T-helper 2 cell treated with Interferon-gamma antibody and Interleukin-4, amounts not matched to agents 100 ng/mL and 5 ng/mL, for 36 hours (primary cell): Measurements from ENCODE around the gene DGCR2. TPM values are rescaled to one million over a fixed set of nuclear protein-coding genes. Genes with fewer than 3 reads are reported as not detected.

Experiments used
- intact Hi-C: fragments of 100-400 bp; cut with micrococcal nuclease; formaldehyde crosslinking; loops from one replicate; pipeline ENCODE4 v1.15.1; 2023
- total RNA-seq: library from RNA; stranded (reverse); gene quantifications from 2 replicates; pipeline ENCODE4 v1.2.3, GENCODE V29; 2022

The DGCR2 gene
- total RNA-seq, 1 donor from 2014 or later, result 31.7 TPM

DNA sequence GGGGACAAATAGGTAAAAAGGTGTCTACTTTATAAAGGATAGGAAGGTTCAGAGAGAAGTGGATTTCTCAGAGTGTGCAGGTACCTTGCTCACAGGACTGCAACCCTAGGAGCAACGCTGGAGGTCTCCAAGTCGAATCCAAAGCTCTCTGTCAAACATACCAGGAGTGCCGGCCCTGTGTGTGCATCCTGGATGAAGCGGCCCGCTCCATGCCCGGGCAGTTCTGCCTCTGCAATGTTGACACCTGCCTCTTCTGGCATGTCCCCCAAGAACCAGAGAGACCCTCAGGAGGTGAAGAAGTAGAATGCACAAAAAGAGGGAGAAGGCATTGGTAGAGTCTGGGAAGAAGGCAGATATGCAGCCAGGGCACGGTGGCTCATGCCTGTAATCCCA is 5.8 kb upstream of the DGCR2 start:
- intact Hi-C loops, result no loop called here

DNA sequence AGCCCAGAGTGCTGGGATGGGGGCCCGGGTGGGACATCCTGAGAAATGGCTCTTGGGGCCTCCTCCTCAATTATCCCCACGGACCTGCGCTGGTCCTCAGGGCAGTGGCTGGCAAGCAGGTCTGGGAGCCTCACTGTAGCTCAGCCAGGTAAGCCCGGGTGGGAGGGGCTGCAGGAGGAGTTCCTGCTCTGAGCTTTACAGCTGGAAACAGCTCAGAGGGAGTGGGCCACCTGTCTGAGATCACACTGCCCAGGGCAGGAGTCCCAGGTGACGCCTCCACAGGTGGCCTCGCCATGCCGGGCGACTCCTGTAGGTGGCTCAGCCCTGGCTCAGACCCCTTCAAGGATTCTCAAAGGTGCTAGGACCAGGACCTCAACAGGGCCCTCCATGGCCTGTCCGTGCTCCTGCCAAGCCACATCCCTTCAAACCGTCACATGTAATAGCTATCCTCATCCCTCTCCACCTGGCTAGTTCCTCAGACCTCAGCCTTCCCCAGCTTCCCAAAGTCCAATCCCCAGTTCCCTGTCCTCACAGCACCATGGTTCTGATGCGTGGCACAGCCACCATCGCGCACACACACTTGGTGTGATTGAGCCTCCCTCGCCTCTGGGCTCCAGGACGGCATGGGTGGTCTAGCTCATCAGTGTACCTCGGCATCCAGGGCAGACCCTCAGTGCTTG is 5.3 kb upstream of the DGCR2 start:
- intact Hi-C loops, result no loop called here

DNA sequence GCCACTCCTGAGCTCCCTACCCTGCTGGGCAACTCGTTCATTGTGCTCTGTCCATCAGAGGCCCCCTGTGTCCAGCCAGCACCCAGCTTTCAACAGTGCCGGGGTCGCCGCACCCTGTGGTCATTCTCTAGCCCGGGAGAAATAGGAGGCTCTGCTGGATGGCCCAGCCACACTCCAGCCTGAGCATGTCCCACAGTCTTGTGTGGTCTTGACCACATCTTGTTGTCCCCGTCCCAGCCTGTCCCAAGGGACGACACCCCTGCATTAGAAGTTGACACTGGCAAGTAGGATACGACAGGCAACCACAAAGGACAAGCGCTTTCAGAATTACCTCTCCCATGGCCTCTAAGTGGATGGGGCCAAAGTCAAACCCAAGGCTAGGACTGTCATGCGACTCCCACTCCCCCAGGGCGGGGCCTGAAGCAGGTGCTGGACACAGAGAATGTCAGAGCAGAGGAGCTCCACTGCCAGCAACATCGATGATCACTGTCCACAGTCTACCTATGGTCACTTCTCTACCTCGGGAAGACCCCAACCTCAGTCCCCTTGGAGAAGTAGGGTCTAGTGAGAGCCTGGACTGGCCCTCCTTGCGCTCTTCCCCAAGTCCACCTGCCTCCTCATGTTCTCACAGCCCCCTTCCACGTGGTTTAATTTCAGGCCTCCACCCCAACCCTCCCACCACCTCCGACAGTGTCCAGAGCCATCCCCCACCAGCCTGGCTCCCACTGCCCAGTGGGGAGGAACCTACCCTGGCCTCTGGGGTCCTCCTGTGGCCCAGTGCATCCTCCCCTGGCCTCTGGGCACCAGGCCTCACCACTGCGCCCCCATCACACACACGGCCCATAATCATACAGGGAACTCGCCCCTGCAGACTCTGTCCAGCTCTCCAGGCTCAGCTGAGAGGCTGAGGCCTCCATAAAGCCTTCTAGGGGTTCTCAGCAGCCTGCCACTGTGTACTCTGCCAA is 4.4 kb upstream of the DGCR2 start:
- intact Hi-C loops, result no loop called here

DNA sequence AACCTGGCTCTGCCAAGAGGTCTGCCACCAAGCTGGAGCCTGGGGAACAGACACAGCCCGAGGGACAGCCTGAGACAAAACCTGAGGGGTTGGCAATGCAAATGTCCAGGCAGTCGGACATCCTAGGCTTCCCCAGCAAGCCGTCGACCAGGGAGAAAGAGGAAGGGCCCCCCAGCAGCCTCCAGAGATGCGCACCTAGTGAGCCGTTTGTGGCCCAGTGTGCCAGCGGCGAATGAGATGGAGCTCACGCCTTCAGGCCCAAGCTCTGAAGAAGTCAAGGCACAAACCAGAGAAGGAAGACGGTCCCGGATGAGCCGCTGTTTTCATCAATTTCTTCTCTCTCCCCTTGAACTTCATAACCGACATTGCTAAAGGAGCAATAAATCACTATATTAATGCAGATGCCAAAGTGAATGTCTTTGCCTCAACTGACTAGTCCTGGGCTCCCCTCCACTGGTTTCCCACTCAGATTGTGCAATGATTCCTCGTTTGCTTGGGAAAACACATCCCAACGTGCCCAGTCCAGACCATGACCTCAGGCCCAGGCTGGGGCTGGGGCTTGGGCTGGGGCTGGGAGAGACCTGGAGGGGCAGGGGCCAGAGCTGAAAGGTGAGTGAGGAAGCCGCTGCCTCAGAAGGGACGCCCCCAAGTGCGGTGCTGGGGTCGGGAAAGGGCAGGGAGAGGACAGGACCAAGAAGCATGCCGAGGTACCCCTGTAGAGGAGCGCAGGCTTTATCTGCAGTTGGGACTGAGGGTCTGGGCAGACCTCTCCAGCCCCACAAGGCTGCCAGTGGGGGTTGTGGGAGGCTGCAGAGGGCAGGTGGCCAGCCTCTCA is 3.5 kb upstream of the DGCR2 start:
- intact Hi-C loops, result no loop called here

DNA sequence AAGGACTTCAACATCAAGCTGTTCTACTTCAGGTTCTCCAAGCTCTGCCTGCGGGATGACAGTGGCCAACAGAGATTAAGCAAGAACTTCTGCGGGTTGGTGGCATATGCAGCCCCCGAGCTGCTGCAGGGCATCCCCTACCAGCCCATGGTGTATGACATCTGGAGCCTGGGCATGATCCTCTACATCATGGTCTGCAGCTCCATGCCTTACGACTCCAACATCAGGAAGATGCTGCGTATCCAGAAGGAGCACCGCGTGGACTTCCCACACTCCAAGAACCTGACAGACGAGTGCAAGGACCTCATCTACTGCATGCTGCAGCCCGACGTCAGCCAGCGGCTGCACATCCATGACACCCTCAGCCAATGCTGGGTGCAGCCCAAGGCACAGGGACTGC is 2.8 kb upstream of the DGCR2 start:
- intact Hi-C loops, result no loop called here

DNA sequence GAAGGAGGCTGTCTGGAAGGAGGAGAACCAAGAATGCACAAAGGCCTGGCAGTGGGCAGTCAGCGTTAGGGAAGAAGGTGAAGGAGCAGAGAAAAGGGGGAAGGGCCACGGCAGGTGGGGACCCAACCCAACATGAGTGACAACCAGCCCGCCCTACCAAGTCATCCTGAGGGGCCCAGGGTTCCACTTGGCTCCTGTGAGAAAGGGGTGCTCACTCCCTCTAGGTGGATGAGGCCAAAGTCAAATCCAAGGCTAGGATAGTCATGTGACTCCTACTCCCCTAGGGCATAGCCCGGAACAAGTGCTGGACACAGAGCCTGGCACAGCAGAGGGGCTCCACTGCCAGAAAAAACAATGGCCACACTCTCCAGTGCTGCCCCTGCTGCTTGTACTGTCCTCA is 2.2 kb upstream of the DGCR2 start:
- intact Hi-C loops, result loop anchor here (5.0 kb wide), 2 partner anchors 168 to 353 kb away; partner anchors contain the start of genes CDC45, CLTCL1 and UFD1

DNA sequence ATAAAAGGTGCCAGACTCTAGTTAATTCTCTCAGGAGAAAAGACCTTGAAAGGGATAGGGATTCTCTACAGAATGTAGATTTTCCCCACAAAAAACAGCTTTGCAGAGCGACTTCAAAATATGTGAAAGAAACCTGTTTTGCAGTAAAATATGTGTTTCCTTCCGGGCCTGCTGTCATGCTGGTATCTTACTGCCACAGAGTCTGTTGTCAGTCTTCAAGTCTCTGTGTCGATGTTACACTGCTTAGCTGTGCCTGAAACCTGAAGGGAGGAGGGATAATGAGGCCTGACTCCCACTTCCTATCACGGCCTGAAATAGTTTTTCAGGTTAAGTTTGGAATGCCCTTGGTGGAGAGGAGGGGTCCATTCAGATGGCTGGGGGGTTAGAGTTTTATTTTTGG is 1.7 kb upstream of the DGCR2 start:
- intact Hi-C loops, result loop anchor here (2.0 to 5.0 kb wide), 3 partner anchors 55 to 353 kb away; partner anchors contain the start of genes CDC45, CLTCL1, SLC25A1 and UFD1

DNA sequence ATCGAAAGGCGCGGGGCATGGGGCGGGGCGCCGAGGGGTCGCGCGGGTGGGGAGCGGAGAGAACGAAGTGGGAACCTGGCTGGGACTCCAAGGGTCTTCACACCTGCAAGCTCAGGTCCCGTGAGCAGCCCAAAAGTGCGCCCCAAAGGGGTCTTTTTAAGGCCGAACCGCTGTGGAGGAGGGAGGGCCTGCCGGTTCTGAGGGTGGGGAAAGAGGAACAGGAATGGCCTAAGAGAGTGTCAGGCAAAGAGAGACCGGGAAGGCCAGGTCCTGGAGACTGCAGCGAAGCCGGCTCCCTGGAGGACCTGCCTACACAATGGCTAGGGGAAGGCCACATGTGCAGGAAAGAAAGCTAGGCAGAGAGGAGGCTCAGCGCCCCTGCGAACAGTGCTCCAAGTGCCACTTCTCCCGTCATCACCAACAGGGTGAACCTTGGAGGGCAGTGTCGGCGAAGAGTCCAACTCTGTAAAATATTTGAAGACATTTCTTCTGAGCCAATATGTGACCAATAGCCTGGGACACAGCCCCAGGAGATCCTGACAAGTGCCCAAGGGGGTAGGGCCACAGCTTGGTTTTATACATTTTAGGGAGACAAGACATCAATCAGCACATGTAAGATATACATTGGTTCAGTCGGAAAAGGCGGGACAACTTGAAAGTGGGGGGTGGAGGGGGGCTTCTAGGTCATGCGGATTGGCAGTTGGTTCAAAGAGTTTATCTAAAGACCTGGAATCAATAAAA is 710 bp upstream of the DGCR2 start:
- intact Hi-C loops, result loop anchor here (1.0 to 5.0 kb wide), 5 partner anchors 14 to 354 kb away; partner anchors contain the start of genes CDC45, CLTCL1, ESS2 and SLC25A1

DNA sequence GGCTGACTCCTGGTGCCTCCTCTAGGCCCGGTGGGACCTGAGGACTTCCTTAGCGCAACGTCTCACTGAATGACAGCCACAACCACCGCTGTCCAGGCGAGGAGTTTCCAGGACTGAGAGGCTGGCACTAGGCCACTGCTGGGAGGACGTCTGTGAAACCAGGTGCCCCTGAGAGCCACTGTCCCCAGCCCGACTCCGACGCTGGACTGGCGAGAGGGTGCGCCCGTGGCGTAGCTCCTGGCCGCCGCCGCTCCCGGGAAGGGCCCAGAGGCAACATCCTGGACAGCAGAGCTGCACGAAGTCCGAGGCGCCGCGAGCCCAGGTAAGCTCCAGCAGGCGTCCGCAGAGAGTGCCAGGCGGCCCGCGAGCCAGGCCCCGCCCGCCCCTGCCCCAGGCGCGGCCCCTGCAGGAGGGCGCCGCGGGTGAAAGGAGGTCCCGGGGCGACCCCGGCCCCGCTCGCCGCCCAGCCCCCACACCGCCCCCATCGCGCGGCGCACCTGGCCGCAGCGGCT is 525 bp downstream of the DGCR2 start:
- intact Hi-C loops, result loop anchor here (1.0 to 5.0 kb wide), 5 partner anchors 12 to 356 kb away; partner anchors contain the start of genes CDC45, CLTCL1, ESS2 and SLC25A1

DNA sequence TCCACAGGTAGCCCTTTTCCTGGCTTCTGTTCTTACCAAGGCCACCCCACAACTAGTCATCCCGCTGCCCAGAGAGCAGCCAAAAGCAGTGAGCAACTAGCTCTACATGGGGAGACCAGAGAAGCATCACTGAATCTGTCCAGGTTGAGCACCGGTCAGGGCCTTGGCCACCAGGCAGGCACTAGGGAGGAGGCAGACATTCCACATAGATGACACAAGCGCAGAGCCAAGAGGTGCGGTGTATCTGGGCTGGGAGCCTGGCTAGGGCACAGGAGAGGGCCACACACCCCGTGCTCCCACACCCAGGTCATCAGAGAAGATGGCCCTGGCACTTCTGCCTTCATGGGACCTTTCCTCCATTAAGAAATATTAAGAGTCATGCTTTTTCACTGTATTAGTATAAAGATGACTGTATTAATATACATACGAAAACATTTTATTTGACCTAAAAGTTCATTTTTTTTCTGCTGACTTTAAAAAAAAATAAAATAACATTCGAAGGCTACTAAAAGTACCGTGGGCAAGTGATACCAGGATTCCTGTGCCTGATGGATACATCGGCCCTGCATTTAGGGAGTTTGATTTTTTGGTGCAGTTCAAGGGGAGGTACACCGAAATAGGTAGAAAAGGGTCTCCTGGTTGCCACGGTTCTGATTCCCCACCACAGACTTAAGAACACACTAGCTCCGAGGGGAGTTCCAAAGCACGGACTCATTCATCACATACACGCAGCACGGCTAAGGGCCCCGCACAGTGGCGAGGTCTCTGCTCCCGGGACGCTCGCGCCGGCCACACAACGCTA is 1.2 kb downstream of the DGCR2 start:
- intact Hi-C loops, result loop anchor here (5.0 kb wide), 2 partner anchors 171 to 356 kb away; partner anchors contain the start of genes CDC45, CLTCL1 and UFD1

DNA sequence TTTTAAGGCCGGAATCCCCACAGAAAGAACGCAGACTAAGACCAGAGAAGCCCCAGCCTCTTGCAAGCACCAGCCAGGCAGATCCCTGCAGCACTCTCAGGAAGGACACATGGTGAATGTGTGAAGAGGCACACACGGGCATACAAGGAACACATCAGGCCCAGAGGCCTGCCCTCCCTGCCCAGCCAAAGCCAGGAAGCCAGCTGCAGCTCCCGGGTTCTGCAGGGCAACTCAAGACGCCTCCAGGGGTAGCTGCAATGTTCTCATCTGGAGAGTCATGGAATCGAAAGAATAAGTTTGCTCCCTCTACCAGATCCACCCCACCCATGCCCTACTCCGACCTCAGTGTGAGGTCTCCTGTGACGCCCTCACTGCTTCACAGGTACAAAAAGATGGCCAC is 2.3 kb downstream of the DGCR2 start:
- intact Hi-C loops, result loop anchor here (5.0 kb wide), 2 partner anchors 172 to 357 kb away; partner anchors contain the start of genes CDC45, CLTCL1 and UFD1

DNA sequence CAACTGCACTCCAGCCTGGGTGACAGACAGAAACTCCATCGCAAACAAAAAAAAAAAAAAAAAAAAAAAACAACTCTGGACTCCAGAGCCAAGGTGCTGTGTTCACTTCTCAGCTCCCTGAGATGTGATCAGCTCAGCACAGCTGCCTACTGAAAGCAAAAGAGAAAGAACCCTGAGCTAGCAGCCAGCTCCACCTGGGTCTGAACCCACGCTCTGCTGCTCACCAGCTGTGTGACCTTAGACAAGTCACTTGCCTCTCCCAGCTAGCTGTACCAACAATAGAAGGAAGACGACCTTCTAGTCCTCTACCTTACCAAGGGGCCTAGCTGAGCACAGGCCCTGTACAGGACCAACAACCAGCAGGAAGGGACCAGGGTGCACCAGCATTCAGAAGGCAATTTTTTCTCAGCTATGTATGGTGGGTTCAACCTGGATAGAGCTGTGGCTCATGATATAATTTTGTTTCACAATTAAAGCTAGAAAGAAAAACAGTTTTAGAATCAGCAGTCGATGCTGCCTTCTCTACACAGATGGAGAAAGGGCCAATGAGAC is 3.8 kb downstream of the DGCR2 start:
- intact Hi-C loops, result no loop called here

DNA sequence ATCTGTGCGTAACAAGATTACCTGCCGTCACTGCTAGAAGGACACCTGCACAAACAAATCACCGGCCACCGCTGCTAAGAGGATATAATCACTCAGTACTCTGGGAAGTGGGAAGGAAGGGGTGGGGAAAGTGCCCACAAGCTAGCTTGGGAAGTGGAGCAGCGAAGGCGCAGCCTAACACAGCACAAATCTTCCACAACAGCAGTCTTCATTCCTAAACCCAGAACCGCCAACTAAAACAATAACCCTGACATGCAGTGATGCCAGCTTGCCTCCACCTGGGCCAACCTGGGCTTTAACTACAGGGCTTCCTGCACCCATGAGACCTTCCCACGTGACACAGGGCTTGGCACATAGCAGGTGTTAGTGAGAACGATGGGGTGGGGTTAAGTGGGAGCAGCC is 5.1 kb downstream of the DGCR2 start:
- intact Hi-C loops, result no loop called here

DNA sequence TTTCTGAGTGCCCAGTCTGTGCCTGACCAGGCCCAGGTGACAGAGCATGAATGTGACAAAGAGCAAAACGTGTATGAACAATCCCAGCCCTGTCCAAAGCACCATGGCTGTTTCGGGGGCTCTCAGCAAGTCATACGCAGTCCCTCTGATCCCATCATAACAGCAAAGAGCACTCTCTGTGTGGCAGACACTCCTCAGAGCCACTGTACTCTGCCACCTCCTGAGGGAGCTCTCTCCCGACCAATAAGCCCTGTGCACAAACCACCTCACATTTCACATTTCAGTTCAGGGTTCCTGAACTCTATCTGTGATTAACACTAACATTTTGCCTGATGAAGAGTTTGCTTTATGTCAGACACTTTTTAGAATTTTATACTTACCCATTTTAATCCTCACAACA is 6.6 kb downstream of the DGCR2 start:
- intact Hi-C loops, result no loop called here

DNA sequence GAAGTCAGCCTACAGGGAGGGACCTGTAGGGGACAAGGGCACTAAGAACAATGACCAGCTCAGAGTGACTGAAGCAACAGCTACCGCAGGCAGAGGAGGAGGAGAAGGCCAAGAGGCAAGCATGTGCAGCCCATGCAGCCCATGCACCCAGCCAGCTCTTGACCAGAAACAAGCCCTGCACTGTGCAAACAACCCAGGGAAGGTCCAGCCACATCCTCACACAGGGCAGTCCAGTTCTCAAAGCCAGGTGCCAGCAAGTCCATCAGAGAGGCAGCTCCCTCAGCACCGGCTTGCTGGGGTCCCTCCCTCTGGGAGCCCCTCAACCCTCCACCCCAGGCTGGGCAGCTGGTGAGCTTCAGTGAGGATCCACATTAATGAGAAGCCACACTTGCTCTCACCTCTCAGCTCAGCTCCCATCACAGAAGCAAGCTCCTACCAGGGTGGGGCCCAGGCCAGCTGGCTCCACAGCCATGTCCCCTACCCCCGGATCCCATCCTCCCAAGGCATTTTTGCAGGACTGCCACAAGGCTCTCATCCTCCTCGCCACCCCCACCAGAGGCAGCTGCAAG is 7.1 kb downstream of the DGCR2 start:
- intact Hi-C loops, result no loop called here

DNA sequence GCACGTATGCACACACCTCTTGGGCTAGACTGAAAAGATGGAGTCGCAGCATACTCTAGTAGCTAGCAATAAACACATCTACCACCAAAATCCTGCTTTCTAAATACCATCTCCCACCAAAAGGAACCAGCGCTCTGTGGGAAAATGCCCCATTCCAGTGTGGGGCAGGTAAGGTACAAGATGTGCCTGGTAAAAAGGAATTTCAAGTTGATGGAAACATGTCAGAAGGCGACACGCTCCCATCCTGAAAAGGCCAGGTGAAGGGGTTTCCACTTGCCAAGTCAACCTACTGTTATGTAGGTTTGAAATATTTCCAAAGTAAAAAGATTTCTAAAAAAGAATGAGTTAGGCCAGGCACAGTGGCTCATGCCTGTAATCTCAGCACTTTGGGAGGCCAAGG is 8.8 kb downstream of the DGCR2 start:
- intact Hi-C loops, result no loop called here

DNA sequence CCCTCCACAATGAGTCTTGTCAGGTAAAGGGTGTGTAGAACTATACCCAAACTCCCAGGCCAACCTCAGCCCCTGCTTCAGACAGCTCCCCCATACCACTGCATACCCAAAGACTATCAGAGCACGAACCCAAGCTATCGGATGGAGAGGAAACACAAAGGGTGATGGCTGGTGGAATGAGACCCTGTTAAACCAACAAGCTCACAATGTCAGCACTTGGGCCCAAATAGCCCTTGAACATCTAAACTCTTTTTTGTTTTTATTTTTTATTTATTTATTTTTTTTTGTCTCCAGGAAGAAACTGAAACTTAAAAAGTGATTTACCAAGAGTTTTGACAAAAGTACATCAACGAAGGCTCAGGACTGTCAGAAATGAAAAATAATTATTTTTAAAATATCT is 10.6 kb downstream of the DGCR2 start:
- intact Hi-C loops, result no loop called here

DNA sequence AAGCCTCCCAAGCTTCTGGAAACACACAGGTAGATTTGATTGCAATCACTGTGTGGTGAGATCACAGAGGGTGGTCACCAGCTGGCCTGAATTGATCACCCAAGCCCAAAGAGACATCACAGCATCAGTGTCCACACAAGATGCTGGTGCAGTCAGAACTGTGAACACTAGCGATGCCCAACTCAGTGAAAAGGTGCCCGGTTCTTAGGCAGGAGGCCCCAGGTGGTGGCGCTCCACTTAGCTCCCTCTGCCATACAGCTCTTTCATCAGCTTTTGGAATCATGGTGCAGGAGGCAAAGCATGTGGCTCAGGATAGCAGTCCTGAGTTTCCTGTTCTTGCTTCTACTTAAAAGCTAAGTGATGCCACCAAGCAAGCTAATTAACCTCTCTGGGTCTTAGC is 11.1 kb downstream of the DGCR2 start:
- intact Hi-C loops, result no loop called here

DNA sequence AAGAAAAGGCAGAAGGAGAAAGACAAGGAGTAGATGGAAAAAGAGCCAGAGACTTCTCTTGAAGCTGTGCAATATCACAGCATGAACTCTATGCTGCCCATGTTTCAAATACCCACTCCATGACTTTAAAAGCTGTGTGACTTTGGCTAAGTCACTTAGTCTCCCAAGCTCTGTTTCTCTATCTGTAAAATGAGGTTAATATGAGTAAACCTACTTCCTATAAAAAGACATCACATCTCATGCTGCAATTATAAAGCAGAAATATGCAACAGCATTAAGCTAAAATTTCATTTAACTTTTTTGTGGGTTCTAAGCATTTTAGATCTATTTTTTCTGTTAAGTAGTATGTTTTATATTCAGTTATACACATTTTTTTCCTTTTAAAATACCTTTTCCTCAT is 11.6 kb downstream of the DGCR2 start:
- intact Hi-C loops, result no loop called here
